Right ventricle myocardium inferior (tissue), 1 donor: ENCODE measurements around the gene IGSF9. TPM values are rescaled to one million over a fixed set of nuclear protein-coding genes. Genes with fewer than 3 reads are reported as not detected.
A peak's percentile ranks its signal among the peaks of the same experiment; 100 is the strongest.

Source experiments
- ATAC-seq: fragments of 200-7000 bp; cut with Tn5 transposase; one replicate; pipeline ENCODE4 v1.9.1; 2020; ENCODE audit warnings: mild to moderate bottlenecking, moderate library complexity
- DNase-seq: peaks from one replicate; pipeline ENCODE4 v3.0.0; 2021; ENCODE audit errors: missing footprints
- intact Hi-C: fragments of 100-400 bp; cut with DNase I; formaldehyde crosslinking; loops from one replicate; pipeline ENCODE4 v1.11.0; 2022
- microRNA-seq: library from miRNA; unstranded; fragments of <30 nt; microRNA quantifications from one replicate; pipeline ENCODE4 v1.2.0, GENCODE V29; 2020
- total RNA-seq: library from RNA; stranded (reverse); fragmentation: NEBNext Ultra II Directional; extraction: Animal tissue kit (Norgen Biotek cat#: 25700); gene quantifications from one replicate; pipeline ENCODE4 v1.2.1, GENCODE V29; 2021
- donor health status: DM: no; HTN: yes; CAD: no; lungs with severe emphysema.

The IGSF9 gene
- total RNA-seq, 1 donor from 2014 or later: 0.30 TPM

DNA sequence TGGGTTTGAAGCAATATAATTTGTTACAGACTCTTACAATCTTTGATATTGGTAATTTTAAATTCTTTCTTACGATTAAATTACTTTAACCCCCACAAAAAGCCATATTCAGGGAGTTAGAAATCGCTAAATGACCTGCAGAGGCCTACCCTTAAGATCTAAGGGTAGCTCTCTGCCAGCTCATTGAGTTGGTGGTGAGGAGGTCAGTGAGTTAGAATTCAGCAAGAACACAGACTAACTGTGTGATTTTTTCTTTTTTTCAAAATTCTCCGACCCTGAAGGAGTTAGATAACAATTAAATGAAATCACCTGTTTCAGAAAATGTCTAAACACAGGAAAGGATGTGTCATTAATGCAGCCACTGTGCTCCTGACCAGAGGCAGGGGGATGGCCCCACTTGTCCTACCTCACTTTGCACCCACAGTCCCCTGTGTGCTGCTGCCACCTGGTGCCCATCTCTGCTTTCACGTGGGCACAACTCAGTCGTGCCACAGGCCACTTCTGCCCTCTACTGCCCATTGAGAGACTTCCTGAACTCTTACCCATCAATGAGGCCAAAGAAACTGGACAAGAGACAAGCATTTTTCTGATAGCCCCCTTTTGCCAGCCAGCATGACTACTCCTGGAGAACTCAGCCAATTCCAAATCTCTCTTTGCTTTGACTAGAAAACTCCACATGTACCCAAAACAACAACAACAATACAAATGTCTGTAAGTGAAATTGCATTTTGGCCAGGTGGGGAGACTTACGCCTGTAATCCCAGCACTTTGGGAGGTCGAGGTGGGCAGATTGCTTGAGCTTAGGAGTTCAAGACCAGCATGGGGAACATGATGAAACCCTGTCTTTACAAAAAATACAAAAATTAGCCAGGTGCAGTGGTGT is 53.9 kb downstream of the IGSF9 start:
- peak; percentile 89 for ATAC-seq
- intact Hi-C loops: loop anchor here (1.0 to 5.0 kb wide), 4 partner anchors 36 to 111 kb away; partner anchors contain the start of genes DUSP23 and TAGLN2
- DNase-seq: peak; percentile 89

DNA sequence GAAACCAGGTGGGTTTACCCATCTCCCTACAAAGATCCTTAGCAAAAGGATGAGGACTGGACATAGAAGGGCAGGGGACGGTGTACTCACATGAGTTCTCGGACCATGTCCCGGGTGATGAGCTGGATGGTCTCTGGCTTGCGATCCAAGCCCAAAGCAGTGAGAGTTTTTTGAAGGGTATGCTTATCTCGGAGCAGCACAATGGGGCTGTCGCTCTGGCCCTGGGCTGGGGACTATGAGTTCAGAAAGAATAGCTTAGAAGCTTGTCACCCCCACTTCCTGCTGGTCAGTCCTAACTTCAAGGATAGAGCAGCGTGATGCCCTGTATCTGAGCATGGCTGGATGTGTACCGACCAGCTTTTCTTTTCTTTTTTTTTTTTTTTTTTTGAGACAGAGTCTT is 55.0 kb downstream of the IGSF9 start:
- intact Hi-C loops: loop anchor here (2.0 to 5.0 kb wide), 2 partner anchors 36 to 37 kb away; partner anchors contain the start of gene TAGLN2
- ATAC-seq (no peak), DNase-seq (no peak)

DNA sequence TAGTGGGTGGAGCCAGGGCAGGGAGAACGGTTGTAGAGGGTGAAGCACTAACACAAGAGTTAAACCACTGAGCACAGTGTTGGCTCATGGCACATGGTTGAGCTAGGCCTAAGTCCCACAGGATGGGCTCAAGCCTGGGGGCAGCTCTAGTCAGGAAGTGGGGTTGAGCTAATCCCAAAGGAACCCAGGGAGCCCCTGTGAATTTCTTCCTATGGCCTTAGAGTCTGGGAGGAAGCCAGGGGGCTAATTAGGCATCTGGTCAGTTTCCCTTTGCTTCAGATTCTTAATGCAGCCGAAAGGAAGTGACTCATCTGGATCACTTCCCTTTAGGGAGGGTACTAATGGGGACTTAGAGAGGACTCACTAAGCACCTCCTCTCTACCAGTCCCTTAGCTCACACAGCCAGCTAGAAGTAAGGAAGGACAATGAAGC is 55.6 kb downstream of the IGSF9 start:
- intact Hi-C loops: loop anchor here (2.0 to 5.0 kb wide), 2 partner anchors 35 to 37 kb away; partner anchors contain the start of gene TAGLN2
- no peak for DNase-seq
- peak; percentile 90 for ATAC-seq

DNA sequence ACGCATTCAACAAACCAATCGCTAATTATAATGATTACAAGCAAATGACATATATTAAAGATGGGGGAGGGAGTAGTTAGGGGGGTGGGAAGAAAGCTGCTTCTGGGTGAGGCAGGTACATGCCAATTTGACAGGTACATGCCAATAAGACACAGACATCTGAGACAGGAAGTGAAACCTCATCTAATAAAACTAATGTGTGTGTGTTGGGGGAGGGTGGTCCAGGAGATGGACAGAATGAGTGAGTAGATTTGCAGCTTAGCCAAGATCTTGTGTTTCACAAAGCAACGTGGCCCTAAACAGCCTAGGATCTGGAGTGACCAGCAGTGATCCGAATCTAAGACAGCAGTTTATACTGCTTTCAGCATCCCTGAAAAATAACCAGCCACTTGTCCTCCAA is 56.2 kb downstream of the IGSF9 start:
- ATAC-seq: no peak
- intact Hi-C loops: no loop called here
- no peak for DNase-seq

DNA sequence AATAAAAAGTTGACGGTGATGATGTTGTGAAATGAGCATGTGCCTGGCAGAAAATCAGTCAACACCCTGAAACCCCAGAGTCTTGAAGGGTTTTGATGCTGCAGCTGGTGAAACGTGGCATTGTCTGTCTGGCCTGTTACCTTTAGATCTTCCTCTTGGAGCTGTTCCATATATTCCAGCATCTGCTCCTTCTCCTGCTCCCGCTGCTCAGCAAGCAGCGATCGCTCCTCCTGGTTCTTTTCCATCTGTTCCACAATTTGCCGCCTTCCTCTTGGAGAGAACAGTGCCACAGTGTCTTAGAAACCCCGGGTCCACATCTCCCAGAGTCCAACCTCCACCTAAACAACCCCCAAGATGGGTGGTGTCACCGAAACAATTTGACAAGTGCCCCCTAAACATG is 61.1 kb downstream of the IGSF9 start:
- ATAC-seq (no peak), DNase-seq (no peak)
- intact Hi-C loops: no loop called here

DNA sequence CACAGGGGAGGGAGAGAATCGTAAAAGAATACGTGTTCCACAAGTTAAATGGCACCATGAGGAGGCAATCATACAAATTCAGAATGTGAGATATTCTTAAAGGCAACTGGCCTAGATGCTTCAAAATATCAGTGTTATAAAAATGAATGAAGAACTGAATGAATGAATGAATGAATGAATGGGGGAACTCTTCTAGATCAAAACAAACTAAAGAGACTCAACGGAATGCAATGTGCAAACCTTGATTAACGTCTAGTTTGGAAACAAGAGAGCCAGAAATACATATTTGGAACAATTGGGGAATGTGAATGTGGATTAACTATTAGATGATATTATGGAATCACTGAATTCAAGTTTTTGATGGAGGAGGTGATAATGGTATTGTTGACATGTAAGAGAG is 62.3 kb downstream of the IGSF9 start:
- ATAC-seq (no peak), DNase-seq (no peak)
- intact Hi-C loops: no loop called here

DNA sequence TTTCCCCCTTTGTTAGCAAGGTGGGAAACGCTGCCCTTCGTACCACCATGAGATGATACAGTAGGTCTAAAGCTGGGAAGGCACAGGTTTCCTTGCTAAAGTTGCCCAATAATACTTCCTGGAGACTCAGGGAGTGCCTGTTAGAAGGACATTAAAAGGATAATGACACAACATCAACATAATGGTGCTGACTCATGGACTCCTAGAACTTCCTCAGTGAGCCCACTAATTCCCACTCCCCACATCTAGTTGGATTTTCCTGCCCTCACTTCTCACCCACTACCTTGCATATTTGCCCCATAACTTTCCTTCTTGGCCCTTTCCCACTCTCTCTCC is 62.9 kb downstream of the IGSF9 start:
- DNase-seq (no peak), ATAC-seq (no peak)
- intact Hi-C loops: no loop called here

DNA sequence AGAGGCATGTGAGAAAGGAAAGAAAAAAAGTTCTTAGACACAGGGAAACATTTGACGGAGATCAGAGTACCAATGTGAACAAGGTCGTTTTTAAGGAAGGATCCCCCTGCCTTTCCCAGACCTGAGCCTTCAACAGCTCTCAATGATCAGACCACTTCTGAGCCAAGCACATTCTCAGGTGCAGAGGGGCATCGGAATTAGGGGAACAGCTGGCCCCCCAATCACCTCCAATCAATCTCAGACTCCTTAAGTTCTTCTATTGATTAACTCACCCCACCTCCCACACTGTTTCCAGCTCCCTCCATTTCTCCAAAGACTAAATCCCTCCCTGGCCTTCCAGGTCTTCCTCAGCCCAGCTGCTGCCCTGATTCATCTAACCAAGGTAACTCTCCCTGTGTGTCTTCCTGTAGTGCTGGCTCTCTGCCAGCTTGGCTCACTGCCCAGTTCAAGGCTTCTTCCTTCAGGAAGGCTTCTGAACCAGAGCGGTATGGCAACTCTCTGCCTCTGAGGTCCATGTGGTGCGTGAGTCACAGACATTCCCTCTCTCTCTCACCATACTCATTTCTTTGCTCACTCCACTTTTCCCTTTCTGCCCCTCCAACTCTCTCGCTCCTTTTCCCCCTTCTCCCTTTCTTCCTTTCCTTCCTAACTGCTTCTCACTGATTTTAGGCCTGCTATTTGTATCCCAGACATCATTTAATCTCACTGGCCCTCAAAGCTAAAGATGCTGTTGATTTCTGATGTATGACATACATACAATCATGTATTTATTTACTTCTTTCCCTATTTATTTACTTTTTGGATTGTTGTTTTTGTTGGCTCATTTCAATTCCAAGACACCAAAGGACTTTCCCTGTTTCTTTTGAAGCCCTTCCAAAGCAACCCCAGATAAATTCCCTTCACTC is 63.5 kb downstream of the IGSF9 start:
- ATAC-seq: no peak
- peak; percentile 83 for DNase-seq
- intact Hi-C loops: no loop called here

DNA sequence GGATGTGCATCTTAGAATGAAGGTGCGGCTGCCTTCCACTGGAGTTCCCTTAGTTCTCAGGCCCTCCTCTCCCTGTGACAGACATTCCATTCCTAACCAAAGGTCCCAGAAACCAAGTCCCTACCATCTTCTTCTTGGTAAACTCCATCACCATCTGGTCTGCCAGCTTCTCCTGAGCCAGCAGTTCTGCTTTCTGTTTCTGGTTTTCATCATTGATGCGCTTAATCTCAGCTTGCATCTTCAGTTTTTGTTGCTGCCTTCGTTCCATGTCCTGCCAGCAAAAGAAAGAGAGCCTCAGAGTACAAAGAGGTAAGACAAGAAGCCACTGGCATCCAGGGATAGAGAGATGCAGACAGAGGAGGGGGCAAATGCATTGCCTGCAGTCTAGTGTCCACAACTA is 65.0 kb downstream of the IGSF9 start:
- ATAC-seq (no peak), DNase-seq (no peak)
- intact Hi-C loops: no loop called here

DNA sequence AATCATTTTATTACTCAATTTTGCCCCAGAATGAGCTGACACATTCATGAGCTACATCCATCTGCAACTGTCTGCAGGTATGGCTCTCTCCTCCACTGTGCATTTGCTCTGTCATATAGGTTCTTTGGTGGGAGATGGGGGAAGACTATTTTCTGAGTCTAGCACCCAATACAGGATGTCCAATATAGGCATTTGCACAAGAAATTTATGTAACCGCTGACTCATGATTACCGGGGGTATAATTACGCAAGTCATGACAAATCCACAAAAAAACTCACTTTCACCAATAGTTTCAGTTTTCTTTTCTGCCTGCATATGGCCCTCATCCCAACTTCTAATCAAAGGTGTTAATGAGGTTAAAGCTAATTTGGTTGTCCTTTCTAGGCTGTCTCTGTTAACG is 65.4 kb downstream of the IGSF9 start:
- no peak for DNase-seq
- intact Hi-C loops: no loop called here
- ATAC-seq: no peak

DNA sequence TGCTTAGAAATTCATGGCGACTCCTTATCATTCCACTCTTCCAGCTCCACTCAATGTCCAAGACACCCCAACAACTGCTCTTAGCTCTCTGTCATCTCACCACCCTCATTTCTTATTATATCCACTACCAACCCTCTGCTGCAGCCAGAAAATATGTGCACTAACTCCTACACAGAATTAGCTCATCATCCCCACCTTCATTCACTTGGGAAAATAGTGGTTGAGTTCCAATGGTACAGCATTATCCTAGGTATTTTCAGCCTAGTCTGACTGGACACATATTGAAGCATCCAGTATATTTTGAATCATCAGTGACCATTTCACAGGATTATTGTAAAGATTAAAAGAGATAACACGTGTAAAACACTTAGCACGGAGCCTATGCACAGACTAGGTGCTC is 66.3 kb downstream of the IGSF9 start:
- DNase-seq (no peak), ATAC-seq (no peak)
- intact Hi-C loops: no loop called here

DNA sequence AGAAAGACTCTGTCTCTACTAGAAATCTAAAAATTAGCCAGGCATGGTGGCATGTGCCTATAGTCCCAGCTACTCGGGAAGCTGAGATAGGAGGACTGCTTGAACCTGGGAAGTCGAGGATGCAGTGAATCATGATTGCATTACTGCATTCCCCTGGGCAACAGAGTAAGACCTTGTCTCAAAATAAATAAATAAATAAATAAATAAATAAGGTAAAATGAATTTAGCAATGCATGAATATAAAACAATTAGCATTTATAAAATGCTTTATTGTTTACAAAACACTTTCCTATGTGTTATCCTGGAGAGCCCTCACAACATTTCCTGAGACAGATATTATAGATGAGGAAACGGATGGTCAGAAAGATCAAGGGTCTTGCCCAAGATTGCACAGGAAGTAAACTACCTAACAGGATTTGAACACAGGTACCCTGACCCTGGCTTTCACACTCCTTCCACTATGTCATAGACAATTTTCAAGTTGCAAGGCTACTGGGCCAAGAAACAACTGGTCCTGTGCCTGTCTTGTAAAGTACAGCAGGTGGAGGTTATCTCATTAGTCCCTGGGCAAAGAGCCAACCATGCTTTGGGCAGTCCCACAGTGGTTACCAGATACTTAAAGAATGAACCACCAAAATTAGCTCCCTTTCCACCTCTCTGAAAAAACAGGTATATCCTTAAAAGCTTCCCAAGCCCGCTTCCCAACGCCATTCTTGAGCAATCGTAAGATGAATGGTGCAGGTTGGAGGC is 67.5 kb downstream of the IGSF9 start:
- intact Hi-C loops: no loop called here
- ATAC-seq (no peak), DNase-seq (no peak)

Small RNA genes lying within 50 kb of the gene (microRNA-seq; reads per million reads assigned to microRNA genes)
- not detected for gene MIR4259

Other genes with a start within 250 kb of the IGSF9 start
- gene CRP, start 231.0 kb downstream of the IGSF9 start, total RNA-seq: not detected
- 21.3 TPM for gene DUSP23, start 164.7 kb downstream of the IGSF9 start, total RNA-seq
- 0.57 TPM for gene FCRL6, start 143.3 kb downstream of the IGSF9 start, total RNA-seq
- gene SLAMF8, start 118.7 kb downstream of the IGSF9 start, total RNA-seq: 1.6 TPM
- not detected for gene VSIG8, start 83.0 kb downstream of the IGSF9 start, total RNA-seq
- gene CFAP45, start 45.4 kb downstream of the IGSF9 start, total RNA-seq: 1.0 TPM
- gene TAGLN2, start 20.1 kb downstream of the IGSF9 start, total RNA-seq: 143 TPM
- gene SLAMF9, start 8.6 kb upstream of the IGSF9 start, total RNA-seq: not detected
- gene PIGM, start 86.4 kb upstream of the IGSF9 start, total RNA-seq: 2.4 TPM
- gene KCNJ10, start 124.5 kb upstream of the IGSF9 start, total RNA-seq: not detected
- not detected for gene KCNJ9, start 135.9 kb upstream of the IGSF9 start, total RNA-seq
- gene IGSF8, start 153.0 kb upstream of the IGSF9 start, total RNA-seq: 21.9 TPM
- 209 TPM for gene ATP1A2, start 170.1 kb upstream of the IGSF9 start, total RNA-seq
- not detected for gene ATP1A4, start 206.0 kb upstream of the IGSF9 start, total RNA-seq
- gene CASQ1, start 245.0 kb upstream of the IGSF9 start, total RNA-seq: 27.0 TPM